ENCODE results near the gene MAGIX. TPM values are rescaled to one million over a fixed set of nuclear protein-coding genes. Genes with fewer than 3 reads are reported as not detected.

Gene MAGIX
- total RNA-seq, 2 experiments from 2014 or later = 0.97 to 1.5 TPM

DNA sequence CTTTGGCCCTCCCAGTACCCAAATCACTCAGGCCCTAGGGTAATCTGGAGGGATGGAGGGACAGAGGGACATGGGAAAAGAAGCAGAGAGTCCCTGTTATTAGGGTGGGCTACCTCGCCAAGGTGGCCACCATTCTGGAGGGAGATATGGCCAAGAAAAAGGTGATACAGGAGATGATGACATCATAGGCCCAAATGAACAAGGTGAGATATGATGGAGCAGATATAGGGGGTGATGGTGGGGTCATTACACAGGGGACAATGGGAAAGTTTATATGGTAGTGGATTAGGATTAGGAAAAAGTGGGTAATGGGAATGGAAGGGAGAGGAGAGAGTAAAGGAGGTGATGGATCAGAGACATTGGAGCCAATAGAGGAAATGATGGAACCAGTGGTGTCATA, 50.3 kb downstream of the MAGIX start:
- no peak overlapping the region for H3K4me3 Mint-ChIP-seq
- H3K4me1 Mint-ChIP-seq (ENCODE audit: low read depth) = peaks cover 4% of the 10 kb centered on the region
- H3K36me3 Mint-ChIP-seq (ENCODE audit: low read depth) = no peaks in the 10 kb centered on the region
- H3K9me3 Mint-ChIP-seq (ENCODE audit: insufficient read depth) = no peaks in the 10 kb centered on the region
- ChIA-PET CTCF (no interaction called here), POLR2A (no interaction called here)
- H3K27ac Mint-ChIP-seq = no peak overlapping the region
- no peaks in the 10 kb centered on the region for H3K27me3 Mint-ChIP-seq (ENCODE audit: low read depth)
- DNase-seq (no peak), ATAC-seq (no peak)

DNA sequence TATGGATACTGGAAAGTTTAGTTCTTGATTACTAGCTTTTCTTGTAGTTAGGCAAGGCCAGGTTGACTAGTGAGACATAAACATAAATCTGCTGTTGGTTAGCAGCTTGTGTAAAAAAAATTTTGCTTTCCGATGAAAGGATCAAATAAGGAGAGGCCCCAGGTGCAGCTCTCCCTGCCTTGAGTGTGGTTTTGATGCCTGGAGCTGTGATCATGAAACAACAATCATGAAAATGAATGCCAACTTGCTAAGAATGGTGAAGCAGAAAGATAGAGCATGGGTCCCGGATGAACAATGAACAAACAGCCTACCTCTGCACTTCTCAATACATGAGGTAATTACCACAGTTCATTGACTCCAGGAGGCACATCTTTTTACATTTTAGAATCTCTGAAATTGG, 51.9 kb downstream of the MAGIX start:
- H3K36me3 Mint-ChIP-seq (ENCODE audit: low read depth) = no peaks in the 10 kb centered on the region
- no peak for ATAC-seq
- H3K27ac Mint-ChIP-seq = no peak overlapping the region
- H3K9me3 Mint-ChIP-seq (ENCODE audit: insufficient read depth) = no peaks in the 10 kb centered on the region
- no peak overlapping the region for H3K4me3 Mint-ChIP-seq
- no peak for DNase-seq
- no peaks in the 10 kb centered on the region for H3K27me3 Mint-ChIP-seq (ENCODE audit: low read depth)
- ChIA-PET CTCF (no interaction called here), POLR2A (no interaction called here)
- peaks cover 3% of the 10 kb centered on the region for H3K4me1 Mint-ChIP-seq (ENCODE audit: low read depth)

DNA sequence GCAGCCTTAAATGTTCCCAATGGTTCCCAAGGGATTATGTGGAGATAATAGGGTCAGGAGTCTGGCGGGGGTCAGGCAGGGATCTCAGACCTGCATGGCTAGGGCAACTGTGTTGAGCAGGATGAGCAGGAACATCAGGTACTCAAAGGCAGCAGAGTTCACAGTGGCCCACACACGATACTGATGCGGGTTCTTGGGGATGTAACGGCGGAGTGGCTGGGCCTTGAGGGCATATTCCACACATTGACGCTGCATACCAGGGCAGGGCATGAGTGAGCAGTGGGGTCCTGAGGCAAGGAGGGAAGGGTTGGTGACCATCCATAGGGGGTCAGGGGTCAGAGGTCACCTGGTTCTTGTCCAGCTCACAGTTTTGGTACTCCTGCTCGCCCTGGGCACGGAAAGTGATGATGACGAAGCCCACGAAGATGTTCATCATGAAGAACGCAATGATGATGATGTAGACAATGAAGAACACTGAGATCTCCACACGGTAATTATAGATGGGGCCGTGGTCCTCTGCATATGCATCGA, 52.5 kb downstream of the MAGIX start:
- Mint-ChIP-seq H3K27me3 (ENCODE audit: low read depth) (no peaks in the 10 kb centered on the region), H3K4me3 (no peak overlapping the region), H3K27ac (no peak overlapping the region), H3K4me1 (ENCODE audit: low read depth) (peaks cover 3% of the 10 kb centered on the region), H3K36me3 (ENCODE audit: low read depth) (no peaks in the 10 kb centered on the region), H3K9me3 (ENCODE audit: insufficient read depth) (no peaks in the 10 kb centered on the region)
- CTCF ChIA-PET = no interaction called here
- POLR2A ChIA-PET = no interaction called here
- DNase-seq (no peak), ATAC-seq (no peak)

Other genes with a start within 250 kb of the MAGIX start
- 10 to 100 TPM; 51.3 to 53.6 TPM for gene PIM2, start 243.7 kb upstream of the MAGIX start, total RNA-seq
- 10 to 100 TPM; 40.0 to 41.7 TPM for gene OTUD5, start 205.2 kb upstream of the MAGIX start, total RNA-seq
- 1 to 10 TPM; 3.5 to 4.6 TPM for gene KCND1, start 190.9 kb upstream of the MAGIX start, total RNA-seq
- 10 to 100 TPM; 81.8 to 82.7 TPM for gene GRIPAP1, start 160.5 kb upstream of the MAGIX start, total RNA-seq
- gene TFE3, start 119.4 kb upstream of the MAGIX start, total RNA-seq = 10 to 100 TPM; 17.6 to 18.2 TPM
- 1 to 10 TPM; 5.0 to 5.4 TPM for gene CCDC120, start 103.8 kb upstream of the MAGIX start, total RNA-seq
- 10 to 100 TPM; 19.7 to 22.6 TPM for gene PRAF2, start 88.8 kb upstream of the MAGIX start, total RNA-seq
- 10 to 100 TPM; 29.1 to 29.4 TPM for gene WDR45, start 82.9 kb upstream of the MAGIX start, total RNA-seq
- 10 to 100 TPM; 26.1 to 26.2 TPM for gene GPKOW, start 39.0 kb upstream of the MAGIX start, total RNA-seq
- 100 to 1,000 TPM; 203 to 214 TPM for gene PLP2, start 9.1 kb downstream of the MAGIX start, total RNA-seq
- gene PRICKLE3, start 23.6 kb downstream of the MAGIX start, total RNA-seq = 10 to 100 TPM; 13.9 TPM
- 1 to 10 TPM; 1.1 to 2.6 TPM for gene SYP, start 37.4 kb downstream of the MAGIX start, total RNA-seq
- gene CACNA1F, start 70.6 kb downstream of the MAGIX start, total RNA-seq = under 1 TPM; 0.11 to 0.18 TPM
- 10 to 100 TPM; 27.3 to 32.2 TPM for gene CCDC22, start 72.7 kb downstream of the MAGIX start, total RNA-seq
- 10 to 100 TPM; 14.6 to 15.4 TPM for gene FOXP3, start 102.0 kb downstream of the MAGIX start, total RNA-seq
- gene PPP1R3F, start 107.0 kb downstream of the MAGIX start, total RNA-seq = 1 to 10 TPM; 8.0 to 8.5 TPM
- gene GAGE10, start 140.9 kb downstream of the MAGIX start, total RNA-seq = not detected
- gene GAGE12J, start 159.3 kb downstream of the MAGIX start, total RNA-seq = not detected
- gene GAGE13, start 168.8 kb downstream of the MAGIX start, total RNA-seq = not detected